Omental fat pad (tissue), 4 donors: ENCODE data around the gene CLDN16. TPM values are rescaled to one million over a fixed set of nuclear protein-coding genes. Genes with fewer than 3 reads are reported as not detected.

Experiments
- ATAC-seq: fragments of 150-250 bp; one replicate; pipeline ENCODE4 v1.9.1; 2016; ENCODE audit warnings: mild to moderate bottlenecking, moderate library complexity; ENCODE audit not compliant: low FRiP score
- DNase-seq: peaks from one replicate; pipeline ENCODE4 v3.0.0-alpha.2; 2019; ENCODE audit warnings: low spot score
- total RNA-seq, 4 donors: library from RNA; depleted of rRNA; stranded (reverse); fragments of >200 nt; gene quantifications; one replicate each; pipeline ENCODE4 v1.1.0, GENCODE V29; 2016
- TF ChIP-seq, protein P1 (sequence below), 3 donors: fragments of 450-650 bp; IDR thresholded peaks; one replicate each; pipeline ENCODE4 v1.5.1; 2016 to 2017; ENCODE audit warnings: antibody characterized with exemption in 3 of 3, mild to moderate bottlenecking in 3 of 3, moderate library complexity in 2 of 3

Gene CLDN16
- total RNA-seq, 4 donors from 2014 or later: 0.37 TPM; not detected in 3

DNA sequence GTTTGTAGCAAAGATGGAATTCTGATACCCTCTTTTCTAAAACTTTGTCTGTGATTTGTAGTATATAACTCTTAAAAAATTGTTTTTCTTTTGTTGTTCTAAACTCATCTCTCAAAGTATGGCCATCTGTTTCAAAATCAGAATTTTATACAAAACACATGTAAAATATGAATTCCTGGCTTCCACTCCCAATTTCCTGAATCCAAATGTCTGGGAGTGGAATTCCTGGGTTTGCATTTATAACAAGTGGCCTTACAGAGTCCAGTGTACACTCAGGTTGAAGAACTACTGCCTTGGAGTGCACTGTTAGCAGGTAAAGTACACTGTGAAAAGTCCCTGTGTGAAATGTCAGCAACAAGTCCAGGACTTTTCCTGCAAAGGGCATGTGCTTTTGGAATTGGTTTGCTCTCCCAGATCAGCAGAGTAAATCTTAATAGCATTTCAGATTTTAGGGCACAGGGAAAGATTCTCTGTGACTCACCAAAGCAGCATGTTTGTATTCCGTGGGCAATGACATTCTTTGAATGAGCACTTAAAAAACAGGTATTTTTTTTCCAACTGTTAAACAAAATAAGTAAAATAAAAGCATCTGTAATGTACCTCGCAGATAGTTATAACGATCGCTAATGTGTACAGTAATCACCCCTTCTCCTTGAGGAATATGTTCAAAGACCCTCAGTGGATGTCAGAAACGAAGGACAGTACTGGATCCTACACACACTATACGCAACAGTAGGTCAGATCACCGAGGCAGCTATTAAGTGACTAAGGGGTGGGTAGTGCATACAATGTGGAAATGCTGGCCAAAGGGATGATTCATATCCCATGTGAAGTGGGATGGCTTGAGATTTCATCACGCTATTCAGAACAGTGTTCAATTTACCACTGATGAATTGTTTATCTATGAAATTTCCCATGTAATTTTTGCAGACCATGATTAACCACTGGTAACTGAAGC lies 2.0 kb upstream of the CLDN16 start:
- ATAC-seq (peak; percentile 88), DNase-seq (no peak)
- TF ChIP-seq, protein P1, sequence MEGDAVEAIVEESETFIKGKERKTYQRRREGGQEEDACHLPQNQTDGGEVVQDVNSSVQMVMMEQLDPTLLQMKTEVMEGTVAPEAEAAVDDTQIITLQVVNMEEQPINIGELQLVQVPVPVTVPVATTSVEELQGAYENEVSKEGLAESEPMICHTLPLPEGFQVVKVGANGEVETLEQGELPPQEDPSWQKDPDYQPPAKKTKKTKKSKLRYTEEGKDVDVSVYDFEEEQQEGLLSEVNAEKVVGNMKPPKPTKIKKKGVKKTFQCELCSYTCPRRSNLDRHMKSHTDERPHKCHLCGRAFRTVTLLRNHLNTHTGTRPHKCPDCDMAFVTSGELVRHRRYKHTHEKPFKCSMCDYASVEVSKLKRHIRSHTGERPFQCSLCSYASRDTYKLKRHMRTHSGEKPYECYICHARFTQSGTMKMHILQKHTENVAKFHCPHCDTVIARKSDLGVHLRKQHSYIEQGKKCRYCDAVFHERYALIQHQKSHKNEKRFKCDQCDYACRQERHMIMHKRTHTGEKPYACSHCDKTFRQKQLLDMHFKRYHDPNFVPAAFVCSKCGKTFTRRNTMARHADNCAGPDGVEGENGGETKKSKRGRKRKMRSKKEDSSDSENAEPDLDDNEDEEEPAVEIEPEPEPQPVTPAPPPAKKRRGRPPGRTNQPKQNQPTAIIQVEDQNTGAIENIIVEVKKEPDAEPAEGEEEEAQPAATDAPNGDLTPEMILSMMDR (IDR thresholded peaks at IDR 0.05): no peak

DNA sequence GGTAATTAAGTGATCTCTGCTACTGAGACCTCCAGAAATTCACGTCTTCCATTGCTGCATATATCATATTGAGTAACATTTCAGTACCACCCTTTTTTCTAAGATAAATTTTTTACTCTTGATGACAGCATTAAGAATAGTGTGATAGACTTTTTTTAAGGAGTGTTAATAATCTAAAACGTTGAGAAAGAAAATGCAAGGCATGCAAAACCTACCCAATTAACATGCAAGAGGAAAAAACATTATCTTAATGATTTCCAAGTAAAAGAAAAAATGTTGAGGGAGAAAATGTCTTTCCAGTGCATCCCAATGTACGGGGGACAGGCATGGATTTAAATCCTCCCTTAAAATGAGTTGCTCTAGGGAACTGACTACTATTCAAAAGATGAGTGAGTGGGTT lies 740 bp downstream of the CLDN16 start:
- TF ChIP-seq, protein P1 (IDR thresholded peaks at IDR 0.05): no peak
- ATAC-seq (no peak), DNase-seq (no peak)

DNA sequence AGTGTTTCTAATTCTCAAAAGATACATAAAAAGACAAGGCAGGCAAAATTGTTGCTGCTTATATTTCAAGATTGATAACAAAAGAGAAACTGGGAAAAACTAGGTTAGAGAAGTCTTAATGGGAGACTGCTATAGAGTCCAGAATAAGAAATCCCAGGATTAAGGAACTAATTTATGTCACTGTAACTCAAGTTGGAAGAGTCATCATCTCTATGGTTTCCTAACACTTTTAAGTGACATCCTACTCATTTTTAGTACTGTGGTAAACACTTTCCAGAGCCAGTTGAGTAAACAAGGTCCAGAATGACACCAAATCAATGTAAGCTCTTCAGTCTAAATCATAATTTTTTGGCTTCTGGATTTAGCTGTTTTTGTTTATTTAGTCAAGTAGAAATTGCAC lies 8.0 kb downstream of the CLDN16 start:
- TF ChIP-seq, protein P1 (IDR thresholded peaks at IDR 0.05): no peak
- ATAC-seq (no peak), DNase-seq (no peak)

DNA sequence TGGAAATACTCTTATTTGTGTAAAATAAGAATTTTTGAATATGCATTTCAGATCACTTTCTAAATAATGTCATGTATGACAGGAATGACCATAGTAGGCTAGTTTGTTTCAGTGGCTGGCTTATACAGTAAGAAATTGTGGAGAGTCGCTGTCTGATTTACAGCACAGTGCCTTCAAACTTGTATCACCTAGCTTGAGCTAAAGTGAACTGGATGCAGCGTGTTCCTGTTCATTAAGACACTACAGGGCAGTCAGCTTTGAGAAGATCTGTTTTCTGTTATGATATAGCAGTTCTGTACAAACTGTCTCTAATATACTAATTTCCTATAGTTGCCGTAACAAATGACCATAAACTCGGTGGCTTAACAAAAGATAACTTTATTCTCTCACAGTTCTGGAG lies 9.9 kb downstream of the CLDN16 start:
- ATAC-seq (no peak), DNase-seq (no peak)
- TF ChIP-seq, protein P1 (IDR thresholded peaks at IDR 0.05): no peak

DNA sequence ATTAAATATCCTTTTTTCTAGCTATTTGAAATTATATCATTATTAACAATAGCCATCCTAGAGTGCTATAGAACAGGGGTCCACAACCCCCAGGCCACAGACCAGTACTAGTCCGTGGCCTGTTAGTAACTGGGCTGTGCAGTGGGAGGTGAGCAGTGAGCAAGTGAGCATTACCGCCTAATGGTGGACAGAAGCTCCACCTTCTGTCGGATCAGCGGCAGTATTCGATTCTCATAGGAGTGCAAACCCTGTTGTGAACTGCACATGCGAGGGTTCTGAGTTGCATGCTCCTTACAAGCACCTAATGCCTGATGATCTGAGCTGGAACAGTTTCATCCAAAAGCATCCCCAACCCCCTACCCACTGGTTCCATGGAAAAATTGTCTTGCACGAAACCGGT lies 11.7 kb downstream of the CLDN16 start:
- ATAC-seq (no peak), DNase-seq (no peak)
- TF ChIP-seq, protein P1 (IDR thresholded peaks at IDR 0.05): no peak

DNA sequence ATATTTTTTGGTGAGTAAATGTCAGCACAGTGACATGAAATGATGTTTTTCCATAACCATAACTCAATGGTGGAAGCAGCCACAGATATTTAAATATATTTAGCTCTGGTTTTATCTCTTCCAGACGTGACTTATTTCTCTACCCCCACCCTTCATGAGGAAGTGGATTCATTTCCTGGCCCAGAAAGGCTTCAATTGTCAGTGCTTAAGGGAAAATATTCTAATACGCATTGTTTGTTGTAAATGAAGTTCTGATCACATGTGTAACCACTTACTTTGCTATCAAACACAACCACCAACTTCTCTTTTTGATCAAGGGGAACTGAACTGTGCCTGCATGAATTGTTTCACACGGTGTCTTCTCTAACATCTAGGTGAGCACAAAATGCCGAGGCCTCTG lies 14.0 kb downstream of the CLDN16 start:
- DNase-seq: no peak
- ATAC-seq: no peak
- TF ChIP-seq, protein P1 (IDR thresholded peaks at IDR 0.05): no peak

DNA sequence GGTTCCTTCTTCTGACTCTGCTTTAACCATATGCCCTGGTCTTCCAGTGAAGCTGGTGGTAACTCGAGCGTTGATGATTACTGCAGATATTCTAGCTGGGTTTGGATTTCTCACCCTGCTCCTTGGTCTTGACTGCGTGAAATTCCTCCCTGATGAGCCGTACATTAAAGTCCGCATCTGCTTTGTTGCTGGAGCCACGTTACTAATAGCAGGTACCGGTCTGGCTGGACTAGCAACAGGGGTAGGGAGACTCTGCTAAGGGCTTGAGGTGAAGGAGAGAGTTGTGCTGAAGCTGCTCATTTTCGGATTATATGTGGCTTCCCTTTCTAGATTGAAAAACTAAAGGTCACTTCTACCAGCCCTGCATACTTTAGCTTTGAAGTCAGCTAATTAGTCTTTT lies 16.8 kb downstream of the CLDN16 start:
- TF ChIP-seq, protein P1 (IDR thresholded peaks at IDR 0.05): no peak
- DNase-seq (no peak), ATAC-seq (no peak)
